AG09319 (cell line): ENCODE results near the gene LINC00632.

ENCODE experiments used
- DNase-seq: peaks from one replicate; pipeline ENCODE4 v3.0.0-alpha.2; 2010; ENCODE audit warnings: low read depth; ENCODE audit errors: extremely low read depth
- TF ChIP-seq, protein P1 (sequence below): IDR thresholded peaks from 2 replicates; pipeline ENCODE4 v1.5.1; 2011; ENCODE audit warnings: low read depth, mild to moderate bottlenecking, inconsistent platforms, low read length, moderate library complexity

The LINC00632 gene

DNA sequence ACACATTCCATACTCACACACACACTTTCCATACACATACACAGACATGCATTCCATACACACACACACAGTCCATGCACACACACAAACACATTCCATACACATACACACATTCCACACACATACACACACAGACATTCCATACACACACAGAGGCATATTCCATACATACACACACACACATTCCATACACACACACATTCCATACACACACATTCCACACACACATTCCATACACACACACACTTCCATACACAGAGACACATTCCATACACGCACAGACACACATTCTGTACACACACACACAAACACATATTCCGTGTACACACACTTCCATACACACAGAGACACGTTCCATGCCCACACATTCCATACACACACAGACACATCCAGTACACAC, 14.8 kb downstream of the LINC00632 start:
- TF ChIP-seq, protein P1, sequence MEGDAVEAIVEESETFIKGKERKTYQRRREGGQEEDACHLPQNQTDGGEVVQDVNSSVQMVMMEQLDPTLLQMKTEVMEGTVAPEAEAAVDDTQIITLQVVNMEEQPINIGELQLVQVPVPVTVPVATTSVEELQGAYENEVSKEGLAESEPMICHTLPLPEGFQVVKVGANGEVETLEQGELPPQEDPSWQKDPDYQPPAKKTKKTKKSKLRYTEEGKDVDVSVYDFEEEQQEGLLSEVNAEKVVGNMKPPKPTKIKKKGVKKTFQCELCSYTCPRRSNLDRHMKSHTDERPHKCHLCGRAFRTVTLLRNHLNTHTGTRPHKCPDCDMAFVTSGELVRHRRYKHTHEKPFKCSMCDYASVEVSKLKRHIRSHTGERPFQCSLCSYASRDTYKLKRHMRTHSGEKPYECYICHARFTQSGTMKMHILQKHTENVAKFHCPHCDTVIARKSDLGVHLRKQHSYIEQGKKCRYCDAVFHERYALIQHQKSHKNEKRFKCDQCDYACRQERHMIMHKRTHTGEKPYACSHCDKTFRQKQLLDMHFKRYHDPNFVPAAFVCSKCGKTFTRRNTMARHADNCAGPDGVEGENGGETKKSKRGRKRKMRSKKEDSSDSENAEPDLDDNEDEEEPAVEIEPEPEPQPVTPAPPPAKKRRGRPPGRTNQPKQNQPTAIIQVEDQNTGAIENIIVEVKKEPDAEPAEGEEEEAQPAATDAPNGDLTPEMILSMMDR, result no peak

DNA sequence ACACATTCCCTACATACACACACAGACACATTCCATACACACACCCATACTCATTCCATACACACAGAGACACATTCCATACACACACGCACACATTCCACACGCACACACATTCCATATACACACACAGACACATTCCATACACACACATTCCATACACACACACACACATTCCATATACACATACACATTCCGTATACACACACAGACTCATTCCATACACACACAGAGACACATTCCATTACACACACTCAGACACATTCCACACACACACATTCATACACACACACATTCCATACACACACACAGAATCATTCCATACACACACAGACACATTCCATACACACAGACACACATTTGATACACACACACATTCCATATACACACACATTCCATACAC, 15.2 kb downstream of the LINC00632 start:
- DNase-seq, result no peak
- TF ChIP-seq, protein P1, result no peak

More for the DNA sequence above, 14.8 kb downstream of the LINC00632 start:
- no peak for DNase-seq

DNA sequence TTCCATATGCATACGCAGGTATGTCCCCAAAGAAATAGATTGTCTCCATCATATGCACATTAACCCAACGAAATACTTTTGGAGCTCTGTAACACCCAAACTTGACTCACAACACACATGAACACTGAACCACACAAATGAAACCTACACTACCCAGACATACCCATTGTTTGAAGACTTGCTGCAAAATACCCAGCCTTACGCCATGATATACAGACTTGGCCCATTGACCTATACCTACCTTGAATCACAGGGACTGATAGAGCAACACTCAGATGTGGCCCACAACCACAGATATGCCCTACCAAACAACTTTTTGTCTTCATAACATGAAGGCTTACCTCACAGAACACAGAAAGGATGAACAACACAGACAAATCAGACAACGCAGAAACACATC, 15.9 kb downstream of the LINC00632 start:
- TF ChIP-seq, protein P1, result no peak
- DNase-seq, result no peak

DNA sequence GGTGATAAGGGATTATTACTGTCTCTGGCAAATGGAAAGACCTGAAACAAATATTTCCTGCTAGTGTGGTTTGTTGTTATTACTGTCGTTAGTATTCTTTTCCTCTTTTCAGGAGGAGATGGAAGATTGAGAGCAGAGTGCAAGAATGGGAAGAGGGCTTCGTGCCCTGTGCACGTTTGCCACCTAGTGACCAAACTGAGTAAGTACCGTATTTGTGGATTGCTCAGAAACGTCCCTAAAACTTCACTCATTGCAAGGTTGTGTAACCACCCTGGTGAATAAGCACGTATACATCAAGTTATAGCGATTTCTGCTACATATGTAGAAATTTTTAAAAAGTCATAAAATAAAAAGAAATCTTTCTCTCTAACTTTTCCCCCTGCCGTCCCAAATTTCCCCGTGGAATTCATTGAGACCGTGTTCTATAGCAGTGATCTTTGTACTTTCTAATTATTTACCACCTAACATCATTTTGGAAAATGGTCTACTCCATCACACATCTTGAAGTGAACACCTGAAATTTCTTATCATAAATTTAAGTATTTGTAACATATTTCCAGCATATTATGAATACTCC, 24.3 kb downstream of the LINC00632 start:
- DNase-seq, result no peak
- TF ChIP-seq, protein P1, result peak; percentile 94

DNA sequence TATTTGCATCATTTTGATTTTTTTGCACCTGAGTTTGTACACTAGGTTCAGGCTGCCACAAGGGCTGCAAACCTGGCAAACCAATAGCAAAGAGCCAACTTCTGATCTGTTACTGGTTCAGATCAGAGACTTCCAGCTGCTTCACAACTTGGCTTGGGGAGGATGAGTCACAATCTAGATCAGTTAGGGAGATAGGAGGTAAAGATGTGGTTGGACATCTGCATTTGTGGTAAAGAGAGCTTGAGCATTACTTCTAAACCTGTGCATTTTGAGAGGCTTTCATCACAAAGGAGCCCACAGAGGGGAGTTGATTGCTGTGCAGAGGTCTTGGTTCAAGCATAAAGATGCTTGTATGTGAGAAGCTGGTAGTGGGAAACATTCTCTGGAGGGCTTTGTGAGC, 34.5 kb downstream of the LINC00632 start:
- no peak for DNase-seq
- TF ChIP-seq, protein P1, result no peak

DNA sequence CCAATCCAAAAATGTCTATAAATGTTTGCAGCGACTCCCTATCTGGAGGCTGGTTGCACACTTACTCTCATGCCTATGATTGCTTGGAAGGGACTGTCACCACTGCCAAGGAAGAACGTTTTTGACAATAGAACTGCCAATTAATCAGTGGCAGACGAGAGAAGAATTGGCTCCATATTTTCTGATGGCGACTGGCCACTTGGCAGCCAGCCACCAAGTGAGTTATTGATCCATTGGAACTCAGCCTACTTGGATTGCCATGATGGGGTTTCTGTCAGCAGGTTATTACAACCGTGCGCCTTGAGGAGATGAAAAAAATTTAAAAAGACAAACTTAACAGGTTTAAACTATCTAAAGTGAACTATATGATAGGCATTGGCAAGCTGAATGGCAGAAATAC, 47.4 kb downstream of the LINC00632 start:
- TF ChIP-seq, protein P1, result no peak
- DNase-seq, result no peak

DNA sequence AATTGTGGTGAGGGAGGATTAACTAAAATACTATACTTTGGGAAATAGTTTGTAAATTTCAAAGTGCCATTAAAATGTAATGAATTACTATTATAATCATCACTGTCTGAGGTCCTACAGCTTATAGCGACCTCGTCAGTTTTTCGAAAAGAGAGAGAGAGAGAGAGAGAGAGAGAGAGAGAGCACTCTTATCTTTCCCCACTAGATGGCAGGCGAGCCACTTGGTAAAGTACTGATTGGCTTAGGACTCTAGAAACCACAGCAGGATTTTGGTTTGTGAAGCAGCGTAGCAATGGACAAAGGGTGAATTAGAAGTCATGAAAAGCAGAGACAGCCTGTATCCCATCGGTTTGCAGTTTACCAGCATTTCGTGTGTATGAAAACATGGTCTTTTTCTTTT, 52.5 kb downstream of the LINC00632 start:
- peak; percentile 40 for DNase-seq
- TF ChIP-seq, protein P1, result peak; percentile 94
